Activated T-cell treated with anti-CD3 and anti-CD28 coated beads, Interleukin-2, amount 50 U/mL, for 24 hours (primary cell): ENCODE data around the gene MS4A18.
"Not testable (repeated sequence)": the region's sequence is repeated elsewhere in the genome, so short reads cannot be mapped to it uniquely, and the experiment has no call there.

Experiments used
- DNase-seq: peaks from one replicate; pipeline ENCODE4 v3.0.0-alpha.2; 2020
- H3K27ac Mint-ChIP-seq: 2 replicates; pipeline ENCODE4 v1.8.0; 2020; ENCODE audit warnings: mild to moderate bottlenecking, mixed read lengths
- H3K27me3 Mint-ChIP-seq: 2 replicates; pipeline ENCODE4 v1.8.0; 2020; ENCODE audit warnings: mixed read lengths
- H3K36me3 Mint-ChIP-seq: 2 replicates; pipeline ENCODE4 v1.8.0; 2020; ENCODE audit warnings: low read depth, mixed read lengths
- H3K4me1 Mint-ChIP-seq: 2 replicates; pipeline ENCODE4 v1.8.0; 2020; ENCODE audit warnings: low read depth, mixed read lengths
- H3K4me3 Mint-ChIP-seq: 2 replicates; pipeline ENCODE4 v1.8.0; 2020; ENCODE audit warnings: mild to moderate bottlenecking, moderate library complexity, mixed read lengths
- H3K9me3 Mint-ChIP-seq: 2 replicates; pipeline ENCODE4 v1.8.0; 2020; ENCODE audit warnings: mixed read lengths

The MS4A18 gene

DNA sequence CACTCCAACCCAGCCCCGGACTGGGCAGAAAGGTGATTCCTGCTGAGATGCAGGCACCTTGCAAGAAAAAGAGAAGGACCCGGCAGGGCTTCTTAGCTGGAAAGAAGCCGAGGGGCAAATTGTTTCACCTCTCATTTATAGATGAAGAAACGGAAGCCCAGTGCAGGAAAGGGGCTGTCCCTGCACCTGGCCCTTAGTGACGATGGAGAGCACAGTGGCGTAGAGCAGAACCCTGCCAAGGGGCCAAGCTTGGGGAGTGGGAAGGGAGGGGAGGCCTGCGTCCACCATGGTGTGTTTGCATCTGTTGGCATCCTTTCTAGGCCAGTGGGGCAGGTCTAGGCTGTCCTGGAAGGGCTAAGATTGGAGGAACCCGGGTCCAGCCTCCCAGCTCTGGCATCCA, 24.3 kb downstream of the MS4A18 start:
- Mint-ChIP-seq H3K9me3 (no peaks in the 10 kb centered on the region), H3K4me1 (no peaks in the 10 kb centered on the region), H3K36me3 (no peaks in the 10 kb centered on the region), H3K27me3 (peaks cover 38% of the 10 kb centered on the region), H3K27ac (no peak overlapping the region), H3K4me3 (no peak overlapping the region)
- DNase-seq, result no peak

- H3K36me3 Mint-ChIP-seq, result no peaks in the 10 kb centered on the region
- no peaks in the 10 kb centered on the region for H3K4me1 Mint-ChIP-seq
- DNase-seq, result no peak
- no peak overlapping the region for H3K27ac Mint-ChIP-seq
- H3K9me3 Mint-ChIP-seq, result no peaks in the 10 kb centered on the region
- H3K4me3 Mint-ChIP-seq, result no peak overlapping the region
- H3K27me3 Mint-ChIP-seq, result peaks cover 34% of the 10 kb centered on the region
Measured at GRCh38 chr11:60750911-60751310, 26.4 kb downstream of the MS4A18 start.

GRCh38 chr11:60753309-60753708, 28.8 kb downstream of the MS4A18 start:
- no peaks in the 10 kb centered on the region for H3K4me1 Mint-ChIP-seq
- no peak overlapping the region for H3K27ac Mint-ChIP-seq
- H3K9me3 Mint-ChIP-seq, result no peaks in the 10 kb centered on the region
- no peak for DNase-seq
- H3K27me3 Mint-ChIP-seq, result peaks cover 40% of the 10 kb centered on the region
- H3K4me3 Mint-ChIP-seq, result no peak overlapping the region
- H3K36me3 Mint-ChIP-seq, result no peaks in the 10 kb centered on the region

DNA sequence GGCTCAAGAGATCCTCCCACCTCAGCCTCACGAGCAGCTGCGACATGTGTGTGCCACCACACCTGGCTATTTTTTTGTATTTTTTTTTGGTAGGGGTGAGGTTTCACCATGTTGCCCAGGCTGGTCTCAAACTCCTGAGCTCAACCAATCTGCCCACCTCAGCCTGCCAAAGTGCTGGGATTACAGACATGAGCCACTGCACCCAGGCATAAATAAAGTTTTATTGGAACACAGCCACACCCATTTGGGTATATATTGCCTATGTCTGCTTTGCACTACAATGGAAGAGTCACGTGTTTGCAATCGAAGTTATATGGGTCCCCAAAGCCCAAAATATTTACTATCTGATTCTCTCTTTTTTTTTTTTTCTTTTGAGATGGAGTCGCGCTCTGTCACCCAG, 30.4 kb downstream of the MS4A18 start:
- Mint-ChIP-seq H3K9me3 (no peaks in the 10 kb centered on the region), H3K27me3 (peaks cover 52% of the 10 kb centered on the region), H3K4me3 (no peak overlapping the region), H3K4me1 (no peaks in the 10 kb centered on the region), H3K27ac (no peak overlapping the region), H3K36me3 (no peaks in the 10 kb centered on the region)
- no peak for DNase-seq

GRCh38 chr11:60756307-60757032, 31.9 kb downstream of the MS4A18 start, which contains the start of gene MS4A15:
Gene MS4A15 (plus strand): TSS chr11:60756867. CDS start chr11:60763734, 6,867 bp downstream.
- DNase-seq, result no peak
- H3K27me3 Mint-ChIP-seq, result peaks cover 47% of the 10 kb centered on the region

GRCh38 chr11:60757231-60757800, 32.8 kb downstream of the MS4A18 start:
- no peak overlapping the region for H3K27ac Mint-ChIP-seq
- H3K4me3 Mint-ChIP-seq, result no peak overlapping the region
- no peaks in the 10 kb centered on the region for H3K9me3 Mint-ChIP-seq
- no peak for DNase-seq
- peaks cover 39% of the 10 kb centered on the region for H3K27me3 Mint-ChIP-seq
- H3K4me1 Mint-ChIP-seq, result no peaks in the 10 kb centered on the region
- no peaks in the 10 kb centered on the region for H3K36me3 Mint-ChIP-seq

More at GRCh38 chr11:60756307-60757032, 31.9 kb downstream of the MS4A18 start, which contains the start of gene MS4A15:
- Mint-ChIP-seq H3K27ac (no peak within 1 kb of the TSS), H3K4me3 (no peak within 1 kb of the TSS), H3K36me3 (no peaks in the 10 kb centered on the region), H3K9me3 (no peaks in the 10 kb centered on the region), H3K4me1 (no peaks in the 10 kb centered on the region)

DNA sequence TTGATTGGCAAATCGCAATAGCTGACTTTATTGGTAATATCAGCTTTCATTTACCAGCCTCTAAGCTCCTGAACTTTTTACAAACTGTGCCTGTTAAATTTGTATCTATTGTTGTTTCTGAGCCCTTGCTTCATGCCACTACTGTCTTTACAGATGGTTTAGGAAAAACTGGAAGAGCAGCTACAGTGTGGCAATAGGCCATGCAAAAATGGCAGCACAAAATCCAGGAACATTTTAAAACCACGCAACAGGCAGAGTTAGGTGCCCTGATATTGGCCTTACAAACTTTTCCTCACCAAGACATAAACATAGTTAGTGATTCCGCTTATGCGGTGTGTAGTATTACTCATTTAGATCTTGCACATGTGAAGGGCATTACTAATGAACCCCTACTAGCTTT, 34.2 kb downstream of the MS4A18 start:
- not testable (repeated sequence) for DNase-seq, H3K4me3 Mint-ChIP-seq, H3K9me3 Mint-ChIP-seq, H3K4me1 Mint-ChIP-seq, H3K36me3 Mint-ChIP-seq, H3K27ac Mint-ChIP-seq
- H3K27me3 Mint-ChIP-seq, result peaks cover 32% of the 10 kb centered on the region

DNA sequence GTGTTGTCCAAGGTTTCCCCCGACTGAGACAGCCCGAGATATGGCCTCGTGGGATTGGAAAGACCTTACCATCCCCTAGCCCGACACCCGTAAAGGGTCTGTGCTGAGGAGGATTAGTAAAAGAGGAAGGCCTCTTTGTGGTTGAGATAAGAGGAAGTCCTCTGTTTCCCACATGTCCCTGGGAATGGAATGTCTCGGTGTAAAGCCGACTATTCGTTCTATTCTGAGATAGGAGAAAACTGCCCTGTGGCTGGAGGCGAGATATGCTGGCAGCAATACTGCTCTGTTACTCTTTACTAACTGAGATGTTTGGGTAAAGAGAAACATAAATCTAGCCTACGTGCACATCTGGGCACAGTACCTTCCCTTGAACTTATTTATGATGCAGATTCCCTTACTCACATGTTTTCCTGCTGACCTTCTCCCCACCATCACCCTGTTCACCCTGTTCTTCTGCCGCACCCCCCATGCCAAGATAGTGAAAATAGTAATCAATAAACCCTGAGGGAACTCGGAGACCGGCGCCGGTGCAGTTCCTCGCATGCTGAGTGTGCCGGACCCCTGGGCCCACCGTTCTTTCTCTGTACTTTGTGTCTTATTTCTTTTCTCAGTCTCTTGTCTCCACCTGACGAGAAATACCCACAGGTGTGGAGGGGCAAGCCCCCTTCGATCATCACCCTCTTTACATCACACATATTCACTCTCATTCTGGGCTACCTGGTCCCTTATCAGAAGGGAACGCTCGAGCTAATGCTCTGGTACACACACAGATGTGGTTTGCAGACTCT, 35.1 kb downstream of the MS4A18 start:
- H3K4me3 Mint-ChIP-seq, H3K4me1 Mint-ChIP-seq, H3K27ac Mint-ChIP-seq, H3K36me3 Mint-ChIP-seq, DNase-seq, H3K9me3 Mint-ChIP-seq: not testable (repeated sequence)
- peaks cover 40% of the 10 kb centered on the region for H3K27me3 Mint-ChIP-seq

DNA sequence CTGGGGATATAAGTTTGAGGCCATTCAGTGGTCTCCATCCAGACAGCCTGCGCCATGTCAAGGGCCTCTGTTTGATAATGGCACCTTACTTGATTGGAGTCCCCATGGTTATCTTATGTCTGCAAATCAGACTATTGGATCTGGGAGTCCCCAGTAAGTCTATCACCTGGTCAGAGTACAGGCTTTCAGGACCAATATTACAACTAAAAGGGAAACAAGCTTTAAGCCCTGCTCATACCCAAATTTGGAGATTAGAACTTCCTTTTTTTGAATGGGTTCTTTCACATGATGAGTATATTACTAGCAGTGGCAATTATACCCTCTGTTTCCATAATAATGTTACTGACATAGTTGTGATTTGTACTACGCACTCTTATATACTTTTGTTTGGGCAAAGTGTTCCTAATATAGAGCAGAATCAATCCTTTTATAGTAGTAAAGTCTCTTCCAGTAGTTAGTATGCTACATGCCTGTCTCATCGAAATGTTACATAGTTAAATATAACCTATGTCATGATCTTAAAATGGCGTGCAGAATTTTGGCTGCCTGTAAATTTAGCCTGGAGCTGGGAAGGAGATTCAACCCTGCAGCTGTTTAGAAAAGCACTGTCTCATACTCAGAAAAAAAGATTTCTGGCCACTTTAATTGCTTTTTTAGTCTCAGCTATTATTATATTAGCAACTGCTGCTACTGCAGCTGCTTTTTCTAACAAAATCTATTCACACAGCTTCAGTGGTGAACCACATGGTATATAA, 37.1 kb downstream of the MS4A18 start:
- Mint-ChIP-seq H3K27me3 (peaks cover 48% of the 10 kb centered on the region), H3K36me3 (no peaks in the 10 kb centered on the region), H3K4me3 (no peak overlapping the region), H3K4me1 (no peaks in the 10 kb centered on the region), H3K9me3 (no peaks in the 10 kb centered on the region), H3K27ac (no peak overlapping the region)
- DNase-seq, result no peak

- no peaks in the 10 kb centered on the region for H3K9me3 Mint-ChIP-seq
- H3K4me1 Mint-ChIP-seq, result no peaks in the 10 kb centered on the region
- no peaks in the 10 kb centered on the region for H3K36me3 Mint-ChIP-seq
- H3K4me3 Mint-ChIP-seq, result no peak overlapping the region
- no peak for DNase-seq
- H3K27ac Mint-ChIP-seq, result no peak overlapping the region
- H3K27me3 Mint-ChIP-seq, result peaks cover 44% of the 10 kb centered on the region
Measured at GRCh38 chr11:60762851-60763691, 38.6 kb downstream of the MS4A18 start.

- no peak for DNase-seq
- H3K36me3 Mint-ChIP-seq, result no peaks in the 10 kb centered on the region
- H3K9me3 Mint-ChIP-seq, result no peaks in the 10 kb centered on the region
- H3K4me1 Mint-ChIP-seq, result no peaks in the 10 kb centered on the region
- H3K27me3 Mint-ChIP-seq, result peaks cover 38% of the 10 kb centered on the region
- H3K27ac Mint-ChIP-seq, result no peak overlapping the region
- no peak overlapping the region for H3K4me3 Mint-ChIP-seq
Measured at GRCh38 chr11:60763692-60764369, 39.3 kb downstream of the MS4A18 start.

GRCh38 chr11:60764879-60765278, 40.4 kb downstream of the MS4A18 start:
- no peak overlapping the region for H3K4me3 Mint-ChIP-seq
- peaks cover 36% of the 10 kb centered on the region for H3K27me3 Mint-ChIP-seq
- no peak for DNase-seq
- H3K27ac Mint-ChIP-seq, result no peak overlapping the region
- H3K4me1 Mint-ChIP-seq, result no peaks in the 10 kb centered on the region
- H3K36me3 Mint-ChIP-seq, result no peaks in the 10 kb centered on the region
- H3K9me3 Mint-ChIP-seq, result no peaks in the 10 kb centered on the region

- H3K4me1 Mint-ChIP-seq, result no peaks in the 10 kb centered on the region
- H3K9me3 Mint-ChIP-seq, result no peaks in the 10 kb centered on the region
- H3K27me3 Mint-ChIP-seq, result peaks cover 32% of the 10 kb centered on the region
- H3K27ac Mint-ChIP-seq, result no peak overlapping the region
- no peak for DNase-seq
- H3K36me3 Mint-ChIP-seq, result no peaks in the 10 kb centered on the region
- no peak overlapping the region for H3K4me3 Mint-ChIP-seq
Measured at GRCh38 chr11:60765355-60765754, 40.8 kb downstream of the MS4A18 start.
